K562 (cell line): Measurements from ENCODE around the gene MRPS24. TPM values are rescaled to one million over a fixed set of nuclear protein-coding genes. Genes with fewer than 3 reads are reported as not detected.

Experiments
- CHAMP1 ChIP-seq: fragments of 450-650 bp; IDR thresholded peaks from 2 replicates; pipeline ENCODE4 v1.6.1; 2016; ENCODE audit warnings: mild to moderate bottlenecking
- E4F1 ChIP-seq: fragments of 250-450 bp; sonication (Bioruptor Pico); IDR thresholded peaks from 2 replicates; pipeline ENCODE4 v1.5.0; 2021; ENCODE audit warnings: mild to moderate bottlenecking, borderline replicate concordance
- GTF2B ChIP-seq: IDR thresholded peaks from 2 replicates; pipeline ENCODE4 v1.6.1; 2011; ENCODE audit not compliant: insufficient read length; ENCODE audit errors: extremely low read depth
- HLTF ChIP-seq: fragments of 450-650 bp; IDR thresholded peaks from 2 replicates; pipeline ENCODE4 v1.6.1; 2016
- HNRNPLL ChIP-seq: fragments of 200-400 bp; formaldehyde crosslinking; IDR thresholded peaks from 2 replicates; pipeline ENCODE4 v1.6.1; 2017; ENCODE audit warnings: low read length, low read depth, mild to moderate bottlenecking; ENCODE audit not compliant: poor library complexity, severe bottlenecking
- JUND ChIP-seq, 2 experiments: IDR thresholded peaks; 2 replicates in 1 of 2; 3 replicates in 1 of 2; pipeline ENCODE4 v1.6.1; 2011; ENCODE audit warnings: borderline replicate concordance in 2 of 2, low read depth in 2 of 2, low read length in 2 of 2, improper control_type of control experiment in 1 of 2, missing biosample characterization in 1 of 2, missing genetic modification characterization in 1 of 2, missing genetic modification reagents in 1 of 2
- MEF2A ChIP-seq: IDR thresholded peaks from 2 replicates; pipeline ENCODE4 v1.6.1; 2011; ENCODE audit warnings: low read depth, mild to moderate bottlenecking, low read length, moderate library complexity; ENCODE audit not compliant: control insufficient read depth
- RBM17 ChIP-seq: fragments of 200-400 bp; formaldehyde crosslinking; IDR thresholded peaks from 2 replicates; pipeline ENCODE4 v1.6.1; 2017; ENCODE audit warnings: low read depth, mild to moderate bottlenecking, low read length, borderline replicate concordance
- SMAD4 ChIP-seq: fragments of 250-450 bp; sonication (Bioruptor Pico); conservative IDR thresholded peaks from 2 replicates; pipeline ENCODE4 v1.8.0; 2021; ENCODE audit warnings: inconsistent platforms, mild to moderate bottlenecking, moderate library complexity
- TRIM28 ChIP-seq: fragments of 450-650 bp; IDR thresholded peaks from 2 replicates; pipeline ENCODE4 v1.6.1; 2017
- UBTF ChIP-seq, 2 experiments: IDR thresholded peaks; 2 replicates each; pipeline ENCODE4 v1.6.1; 2012; ENCODE audit warnings: improper control_type of control experiment in 2 of 2, low read depth in 2 of 2, low read length in 2 of 2, borderline replicate concordance in 1 of 2
- ZKSCAN3 ChIP-seq: fragments of 250-450 bp; sonication (Bioruptor Pico); IDR thresholded peaks from 2 replicates; pipeline ENCODE4 v1.4.0; 2020
- ZNF134 ChIP-seq: fragments of 250-450 bp; sonication (Bioruptor Pico); conservative IDR thresholded peaks from 2 replicates; pipeline ENCODE4 v1.4.0; 2020
- ZSCAN29 ChIP-seq: fragments of 450-650 bp; IDR thresholded peaks from 2 replicates; pipeline ENCODE4 v1.6.1; 2017
- polyA plus RNA-seq, 8 experiments: library from polyadenylated mRNA; depleted of rRNA in 4 of 8; stranded (reverse) in 5 of 8; unstranded in 3 of 8; fragments of >200 nt; fragmentation: Nextera tagmentation in 2 of 8; fragmentation: Illumina TruSeq in 1 of 8; extraction: Ambion mirVana in 2 of 8; extraction: Trizol in 1 of 8; gene quantifications; 2 replicates each; pipeline versions ENCODE4 v1.2.1 to v1.2.3, GENCODE V29; 2011 to 2014; ENCODE audit warnings: inconsistent platforms in 1 of 8, missing spikeins in 1 of 8
- total RNA-seq, 7 experiments: library from RNA; depleted of rRNA in 6 of 7; stranded (reverse); fragments of >200 nt in 6 of 7; fragmentation: Illumina TruSeq in 2 of 7; extraction: Trizol in 2 of 7; gene quantifications; 2 replicates each; pipeline versions ENCODE4 v1.2.1 to v1.2.3, GENCODE V29; 2011 to 2021; ENCODE audit warnings: low replicate concordance in 1 of 7
- TF ChIP-seq, protein P1 (sequence below): conservative IDR thresholded peaks from 2 replicates; pipeline ENCODE4 v1.6.1; 2011; ENCODE audit warnings: low read depth, mild to moderate bottlenecking, low read length; ENCODE audit not compliant: control insufficient read depth
- TF ChIP-seq, protein P2 (sequence below): sonication (generic); formaldehyde crosslinking; IDR thresholded peaks from 2 replicates; pipeline ENCODE4 v1.9.0; 2022; ENCODE audit warnings: mild to moderate bottlenecking, missing genetic modification reagents

MRPS24 gene
- total and polyA plus RNA-seq, 9 of the 15 experiments (the other 6 are each of a cell fraction or from before 2014, with no cell fraction given) = 51.4 to 214 (median 169) TPM

DNA sequence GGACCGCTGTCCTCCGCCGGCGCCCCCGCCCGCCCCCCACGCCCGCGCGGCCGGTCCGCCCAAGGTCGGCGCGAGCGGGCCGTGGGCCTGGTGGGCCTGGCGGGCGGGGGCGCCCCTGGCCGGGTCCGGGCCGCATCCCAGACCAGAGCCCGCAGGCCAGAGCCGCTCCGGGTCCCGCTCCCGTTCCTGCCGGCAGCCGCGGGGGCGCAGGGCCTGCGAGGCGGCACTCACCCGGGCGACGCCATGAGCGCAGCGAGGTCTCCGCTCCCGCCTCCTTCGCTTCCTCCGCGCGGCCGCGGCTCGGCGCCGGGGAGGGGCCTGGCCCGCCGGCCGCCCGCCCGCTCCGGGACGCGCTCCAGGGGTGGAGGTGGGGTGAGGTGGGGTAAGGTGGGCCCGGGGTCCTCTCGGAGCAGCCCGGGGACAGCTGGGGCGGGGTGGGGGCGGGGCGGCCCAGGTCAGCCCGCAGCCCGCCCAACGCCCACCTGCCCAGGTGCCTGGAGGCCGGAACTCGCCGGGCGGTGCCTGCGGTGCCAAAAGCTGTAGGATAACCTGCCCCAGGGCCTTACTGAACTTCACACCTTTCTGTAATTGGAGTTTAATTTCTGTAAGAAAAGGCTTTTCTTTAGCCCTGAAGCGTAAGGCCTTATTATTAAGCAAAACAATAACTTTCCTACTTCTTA lies 37.2 kb upstream of the MRPS24 start, which contains the start of gene URGCP (continued):
- TF ChIP-seq RBM17 = no peak
- TF ChIP-seq JUND (IDR thresholded peaks at IDR 0.05; ENCODE audit: borderline replicate concordance, low read depth, low read length) = no peak
- no peak for TF ChIP-seq JUND (tag; IDR thresholded peaks at IDR 0.05; ENCODE audit: borderline replicate concordance, low read depth, low read length)
- TF ChIP-seq GTF2B = no peak
- no peak for TF ChIP-seq E4F1 (CRISPR knock-in tag)
- no peak for TF ChIP-seq TRIM28
- TF ChIP-seq UBTF (IDR thresholded peaks at IDR 0.05; ENCODE audit: borderline replicate concordance in 1 of 2, low read depth in 2 of 2, low read length in 2 of 2) = peak in 1 of 2 experiments; percentile 48; a peak in 1 of 4 replicates
- TF ChIP-seq, protein P1, sequence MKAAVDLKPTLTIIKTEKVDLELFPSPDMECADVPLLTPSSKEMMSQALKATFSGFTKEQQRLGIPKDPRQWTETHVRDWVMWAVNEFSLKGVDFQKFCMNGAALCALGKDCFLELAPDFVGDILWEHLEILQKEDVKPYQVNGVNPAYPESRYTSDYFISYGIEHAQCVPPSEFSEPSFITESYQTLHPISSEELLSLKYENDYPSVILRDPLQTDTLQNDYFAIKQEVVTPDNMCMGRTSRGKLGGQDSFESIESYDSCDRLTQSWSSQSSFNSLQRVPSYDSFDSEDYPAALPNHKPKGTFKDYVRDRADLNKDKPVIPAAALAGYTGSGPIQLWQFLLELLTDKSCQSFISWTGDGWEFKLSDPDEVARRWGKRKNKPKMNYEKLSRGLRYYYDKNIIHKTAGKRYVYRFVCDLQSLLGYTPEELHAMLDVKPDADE = 0 out of 2 replicates have a peak, but pooled peaks have one; percentile 49
- no peak for TF ChIP-seq ZKSCAN3
- TF ChIP-seq ZNF134 (CRISPR knock-in tag) = no peak
- TF ChIP-seq ZSCAN29 = no peak
- no peak for TF ChIP-seq HLTF
- no peak for TF ChIP-seq CHAMP1
- peak; percentile 38; the same call in 1 of the 2 replicates for TF ChIP-seq SMAD4 (CRISPR knock-in tag)
- TF ChIP-seq HNRNPLL = peak; percentile 67
- no peak for TF ChIP-seq MEF2A
- TF ChIP-seq, protein P2, sequence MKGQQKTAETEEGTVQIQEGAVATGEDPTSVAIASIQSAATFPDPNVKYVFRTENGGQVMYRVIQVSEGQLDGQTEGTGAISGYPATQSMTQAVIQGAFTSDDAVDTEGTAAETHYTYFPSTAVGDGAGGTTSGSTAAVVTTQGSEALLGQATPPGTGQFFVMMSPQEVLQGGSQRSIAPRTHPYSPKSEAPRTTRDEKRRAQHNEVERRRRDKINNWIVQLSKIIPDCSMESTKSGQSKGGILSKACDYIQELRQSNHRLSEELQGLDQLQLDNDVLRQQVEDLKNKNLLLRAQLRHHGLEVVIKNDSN (CRISPR knock-in tag) = no peak
